DMS114 treated with DMSO at 0.1 percent for 48 hours (cell line): ENCODE results near the gene DCAF4.
"Not testable (repeated sequence)": the region's sequence is repeated elsewhere in the genome, so short reads cannot be mapped to it uniquely, and the experiment has no call there.

Experiments used
- DNase-seq: peaks from one replicate; lab custom pipeline; 2025; ENCODE audit not compliant: unreplicated experiment; lab: John Stamatoyannopoulos, UW

Gene DCAF4

GRCh38 chr14:72929316-72930080, 3.2 kb downstream of the DCAF4 start:
- DNase-seq = no peak

- no peak for DNase-seq
Observed at GRCh38 chr14:72932893-72933292, 6.6 kb downstream of the DCAF4 start.

- no peak for DNase-seq
Observed at GRCh38 chr14:72939630-72940029, 13.4 kb downstream of the DCAF4 start.

- DNase-seq = no peak
Observed at GRCh38 chr14:72941286-72941985, 15.2 kb downstream of the DCAF4 start.

GRCh38 chr14:72942934-72943333, 16.7 kb downstream of the DCAF4 start:
- DNase-seq = no peak

- DNase-seq = no peak
Observed at GRCh38 chr14:72943876-72944430, 17.7 kb downstream of the DCAF4 start.

GRCh38 chr14:72945356-72946027, 19.2 kb downstream of the DCAF4 start:
- DNase-seq = no peak

- no peak for DNase-seq
Observed at GRCh38 chr14:72946491-72946890, 20.2 kb downstream of the DCAF4 start.

- no peak for DNase-seq
Observed at GRCh38 chr14:72947366-72948160, 21.3 kb downstream of the DCAF4 start.

- peak; percentile 47 for DNase-seq
Observed at GRCh38 chr14:72948481-72949138, 22.3 kb downstream of the DCAF4 start.

GRCh38 chr14:72952171-72952570, 25.9 kb downstream of the DCAF4 start:
- DNase-seq = no peak

GRCh38 chr14:72956741-72957140, 30.5 kb downstream of the DCAF4 start:
- DNase-seq = not testable (repeated sequence)

- no peak for DNase-seq
Observed at GRCh38 chr14:72957213-72957612, 30.9 kb downstream of the DCAF4 start.

- DNase-seq = no peak
Observed at GRCh38 chr14:72958548-72958947, 32.3 kb downstream of the DCAF4 start.

- DNase-seq = not testable (repeated sequence)
Observed at GRCh38 chr14:72961016-72961415, 34.8 kb downstream of the DCAF4 start.

- DNase-seq = no peak
Observed at GRCh38 chr14:72961579-72962335, 35.5 kb downstream of the DCAF4 start.

GRCh38 chr14:72962336-72962754, 36.1 kb downstream of the DCAF4 start:
- DNase-seq = not testable (repeated sequence)

GRCh38 chr14:72962829-72963312, 36.6 kb downstream of the DCAF4 start:
- DNase-seq = no peak

- DNase-seq = no peak
Observed at GRCh38 chr14:72965249-72965648, 39.0 kb downstream of the DCAF4 start.
